Measurements from ENCODE around the gene GRAP2.

Gene GRAP2

GRCh38 chr22:39926753-39927152, 25.9 kb downstream of the GRAP2 start:
- no peak for DNase-seq

DNA sequence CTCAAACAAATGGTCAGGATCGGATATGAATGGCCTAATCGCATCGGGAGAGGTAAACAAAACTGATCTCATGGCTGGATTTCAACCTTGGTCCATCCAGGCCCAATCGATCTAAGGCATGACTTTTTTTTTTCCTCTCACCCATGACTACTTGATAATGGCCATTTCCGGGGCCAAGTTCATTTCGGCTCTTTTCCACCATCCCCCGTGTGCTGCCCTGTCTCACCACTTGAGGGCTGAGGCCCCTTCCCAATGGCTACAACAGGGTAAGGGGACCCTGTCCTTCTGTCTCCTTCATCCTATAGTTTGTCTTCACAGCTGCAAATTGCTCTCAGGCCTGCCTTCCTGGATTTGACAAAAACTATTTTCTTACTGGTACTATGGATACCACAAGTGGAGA, 26.7 kb downstream of the GRAP2 start:
- no peak for DNase-seq

DNA sequence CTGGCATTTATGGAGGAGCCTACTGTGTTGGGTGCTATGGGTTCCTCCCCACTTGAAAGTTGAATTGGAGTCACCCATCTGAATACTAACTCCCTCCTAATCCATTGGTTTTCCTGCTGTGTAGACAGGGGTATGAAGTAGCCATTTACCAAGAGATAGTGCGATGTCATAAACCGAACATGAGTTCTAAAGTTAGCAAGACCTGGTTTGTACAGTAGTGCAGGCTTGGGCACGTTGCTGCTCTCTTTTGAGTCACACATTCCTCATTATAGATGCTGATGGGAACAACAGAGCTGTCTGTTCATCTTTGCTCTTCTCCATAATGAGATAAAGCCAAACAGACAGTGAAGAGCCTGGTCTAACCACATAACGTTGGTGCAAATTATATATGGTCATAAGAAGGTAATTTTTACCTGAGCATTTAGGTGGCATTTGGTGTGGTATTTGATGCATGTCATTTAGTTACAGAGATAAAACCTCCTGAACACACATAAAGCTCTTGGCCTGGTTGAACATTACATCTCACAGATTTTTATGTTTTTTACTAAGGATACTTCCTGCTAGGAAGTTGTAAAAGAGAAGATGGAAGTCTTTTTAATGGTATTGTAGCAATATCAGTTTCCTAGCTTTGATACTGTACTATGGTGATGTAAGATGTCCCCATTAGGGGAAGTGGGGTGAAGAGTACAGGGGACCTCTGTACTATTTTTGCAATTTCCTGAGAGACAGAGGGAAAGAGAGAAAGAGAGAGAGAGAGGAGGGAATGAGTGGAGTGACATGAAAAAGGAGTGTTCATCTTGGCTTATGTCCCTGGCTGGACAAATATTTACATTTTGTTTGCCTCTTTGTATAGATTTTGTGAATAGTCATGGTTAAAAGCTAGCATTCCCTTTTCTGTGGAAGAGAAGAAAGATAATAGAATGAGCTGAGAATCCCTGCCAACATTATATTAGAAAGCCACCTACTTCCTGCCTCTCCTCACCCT, 27.9 kb downstream of the GRAP2 start:
- no peak for DNase-seq

DNA sequence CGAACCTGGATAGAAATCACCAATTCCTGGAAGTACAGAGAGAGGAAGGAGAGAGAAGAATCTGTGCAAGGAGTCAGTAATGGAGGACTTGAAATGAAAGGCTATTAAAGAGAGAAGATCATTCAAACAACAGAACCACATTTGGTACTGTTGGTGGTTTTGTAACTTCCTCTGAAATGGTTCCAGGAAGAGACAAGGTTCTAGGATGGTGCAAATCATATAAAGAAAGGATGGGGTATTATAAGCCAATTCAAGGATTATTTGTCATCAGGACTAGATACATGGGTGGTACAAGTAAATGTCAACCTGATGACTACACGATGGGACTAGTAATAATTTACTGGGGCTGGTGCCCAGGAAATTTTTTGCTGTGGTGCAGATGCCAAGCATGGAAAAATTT, 30.4 kb downstream of the GRAP2 start:
- no peak for DNase-seq

GRCh38 chr22:39932166-39932565, 31.3 kb downstream of the GRAP2 start:
- no peak for DNase-seq

DNA sequence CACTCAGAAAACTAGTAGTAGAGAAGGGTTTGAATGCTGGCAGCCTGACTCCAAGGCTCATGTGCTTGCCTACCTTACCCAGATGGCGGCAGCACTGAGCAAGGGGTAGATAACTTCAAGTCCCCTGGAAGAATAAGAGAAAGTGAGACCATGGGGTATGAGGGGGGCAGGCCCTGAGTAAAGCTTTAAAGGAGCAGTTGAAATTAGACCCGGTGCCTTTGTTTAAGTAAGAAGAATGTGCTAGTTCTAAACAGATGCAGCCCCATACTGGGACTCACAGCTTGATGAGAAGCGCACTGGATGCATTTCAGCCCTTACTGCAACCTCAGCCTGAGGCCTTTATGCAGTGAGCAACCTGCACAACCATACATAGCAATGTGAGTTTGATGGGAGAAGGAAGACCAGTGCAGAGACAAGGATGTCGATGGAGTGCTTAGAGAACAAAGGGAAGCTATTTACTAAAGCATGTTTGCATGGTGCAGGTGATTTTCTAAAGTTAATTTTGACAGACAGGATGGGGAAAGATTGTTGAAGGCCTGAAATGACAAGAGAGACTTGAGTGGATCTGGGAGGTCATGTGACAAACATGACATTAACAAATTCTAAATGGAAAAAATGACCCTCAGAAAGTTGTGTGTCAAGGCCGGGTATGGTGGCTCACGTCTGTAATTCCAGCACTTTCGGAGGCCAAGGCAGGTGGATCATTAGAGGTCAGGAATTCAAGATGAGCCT, 32.2 kb downstream of the GRAP2 start:
- DNase-seq, result peak; percentile 45 to 46

DNA sequence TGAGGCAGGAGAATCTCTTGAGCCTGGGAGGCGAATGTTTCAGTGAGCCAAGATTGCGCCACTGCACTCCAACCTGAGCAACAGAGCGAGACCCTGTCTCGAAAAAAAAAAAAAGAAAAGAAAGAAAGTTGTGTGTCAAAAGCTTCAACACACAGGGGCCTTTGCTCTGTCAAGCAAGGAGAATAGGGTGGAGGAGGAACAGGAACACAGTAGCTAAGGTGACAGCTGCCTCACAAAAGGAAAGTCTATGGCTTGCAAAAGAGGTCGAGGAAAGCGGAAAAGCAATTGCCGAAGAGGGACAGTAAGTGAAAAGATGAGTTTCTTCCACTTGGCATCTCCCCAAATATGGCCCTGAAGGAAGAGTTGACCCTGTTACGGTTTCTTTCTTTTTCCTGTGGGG, 32.9 kb downstream of the GRAP2 start:
- no peak for DNase-seq

DNA sequence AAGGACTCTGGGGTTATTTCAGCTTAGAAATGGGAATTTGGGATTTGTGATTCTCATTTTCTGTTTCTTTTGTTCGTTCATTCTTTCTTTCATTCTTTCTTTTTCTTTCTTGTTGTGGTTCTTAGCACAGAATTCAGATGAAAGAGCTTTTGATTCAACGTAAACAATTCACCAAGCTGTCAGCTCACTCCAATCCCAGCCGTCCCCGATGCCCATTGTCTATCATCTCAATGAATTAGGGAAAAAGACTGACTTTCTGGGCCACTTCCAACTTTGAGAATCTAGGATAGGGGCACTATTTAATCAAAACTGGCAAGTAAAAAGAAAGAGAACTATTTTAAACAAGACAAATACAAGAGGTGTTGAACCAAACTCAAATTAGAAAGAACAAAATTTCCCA, 34.2 kb downstream of the GRAP2 start:
- DNase-seq, result no peak

- no peak for DNase-seq
Measured at GRCh38 chr22:39935612-39936011, 34.7 kb downstream of the GRAP2 start.

GRCh38 chr22:39936523-39937145, 35.8 kb downstream of the GRAP2 start:
- no peak for DNase-seq

GRCh38 chr22:39937906-39938305, 37.0 kb downstream of the GRAP2 start:
- no peak for DNase-seq

DNA sequence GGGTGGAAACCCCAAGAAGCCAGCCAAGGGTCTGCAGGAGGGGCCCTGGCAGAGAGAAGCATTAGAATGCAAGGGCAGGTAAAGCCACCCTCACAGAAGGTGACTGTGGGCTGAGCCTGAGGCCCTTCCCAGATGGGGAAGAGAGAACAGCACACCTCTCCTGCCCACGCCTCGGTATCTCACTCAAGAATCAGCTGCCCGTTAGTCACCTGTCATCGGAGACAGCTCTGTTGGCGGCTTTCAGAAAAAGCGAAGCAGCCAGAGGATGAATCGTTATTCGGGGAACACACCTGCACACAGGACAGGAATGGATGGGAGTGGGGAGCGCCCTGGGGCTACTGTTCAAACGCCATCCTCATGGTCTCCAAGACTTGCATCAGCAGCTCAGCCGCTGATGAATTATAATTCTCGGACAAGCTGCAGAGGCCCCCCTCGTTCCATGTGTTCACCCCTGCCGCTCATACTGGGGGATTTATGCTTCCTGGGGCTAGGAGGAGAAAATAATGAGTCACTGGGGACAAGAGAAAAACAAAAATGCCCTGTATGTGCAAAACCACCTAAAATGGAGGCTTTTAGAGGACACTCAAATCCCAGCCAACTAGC, 37.7 kb downstream of the GRAP2 start:
- DNase-seq, result peak; percentile 69 to 72

DNA sequence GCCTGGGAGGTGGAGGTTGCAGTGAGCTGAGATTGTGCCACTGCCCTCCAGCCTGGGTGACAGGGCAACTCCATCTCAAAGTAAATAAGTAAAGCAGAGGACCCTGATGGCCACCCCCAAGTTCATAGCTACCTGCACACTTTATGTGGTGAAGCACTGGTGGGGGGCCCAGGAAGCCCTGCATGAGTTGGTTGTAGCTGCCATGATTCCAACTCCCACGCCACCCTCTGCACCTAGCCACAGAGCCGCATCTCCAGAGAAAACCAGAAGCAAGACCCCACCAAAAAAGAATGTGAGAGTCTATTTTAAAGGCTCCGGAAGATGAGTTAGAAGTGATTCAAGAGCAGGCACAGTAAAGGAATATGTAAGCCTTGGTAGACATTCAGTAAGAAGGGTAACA, 38.9 kb downstream of the GRAP2 start:
- no peak for DNase-seq

DNA sequence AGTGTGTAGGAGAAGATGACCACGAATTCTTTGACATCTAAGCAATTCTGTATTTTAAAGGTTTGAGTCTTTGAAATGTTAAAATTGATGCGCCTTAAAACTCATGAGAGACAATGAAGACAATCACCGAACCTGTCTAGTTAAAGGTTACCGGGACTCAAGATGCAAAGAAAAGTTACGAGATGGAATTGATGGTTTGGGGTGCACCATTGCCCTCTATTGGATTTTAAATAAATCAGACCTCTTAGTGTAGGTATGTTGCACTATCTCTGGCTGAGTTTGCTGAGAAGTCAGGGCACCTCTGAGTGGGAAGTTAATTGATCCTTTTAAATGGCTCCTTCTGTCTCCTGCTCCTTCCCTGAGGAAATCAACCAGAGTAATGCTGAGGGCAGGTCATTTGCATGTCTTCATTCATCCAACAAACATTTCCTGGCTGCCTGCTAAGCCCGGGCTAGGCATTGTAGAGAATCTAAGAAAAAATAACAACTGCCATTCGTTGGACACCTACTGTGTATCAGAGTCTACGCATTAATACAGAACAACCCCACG, 39.9 kb downstream of the GRAP2 start:
- DNase-seq, result peak; percentile 30 to 33

DNA sequence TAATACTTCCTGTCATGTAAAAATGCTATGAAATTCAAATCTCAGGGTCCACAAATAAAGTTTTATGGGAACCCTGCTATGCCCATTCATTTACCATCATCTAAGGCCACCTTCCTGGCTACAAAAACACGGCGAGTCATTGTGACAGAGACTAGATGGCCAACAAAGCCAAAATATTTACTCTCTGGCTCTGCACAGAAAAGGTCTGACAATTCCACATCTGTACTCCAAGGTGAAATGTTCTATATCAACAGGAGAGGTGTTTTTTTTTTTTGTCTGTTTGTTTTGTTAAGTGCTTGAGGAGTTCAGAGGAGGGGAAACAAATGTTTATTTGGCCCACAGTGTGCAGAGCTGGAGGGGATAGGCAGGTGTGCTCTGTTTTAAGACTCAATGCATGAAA, 40.7 kb downstream of the GRAP2 start:
- DNase-seq, result no peak

DNA sequence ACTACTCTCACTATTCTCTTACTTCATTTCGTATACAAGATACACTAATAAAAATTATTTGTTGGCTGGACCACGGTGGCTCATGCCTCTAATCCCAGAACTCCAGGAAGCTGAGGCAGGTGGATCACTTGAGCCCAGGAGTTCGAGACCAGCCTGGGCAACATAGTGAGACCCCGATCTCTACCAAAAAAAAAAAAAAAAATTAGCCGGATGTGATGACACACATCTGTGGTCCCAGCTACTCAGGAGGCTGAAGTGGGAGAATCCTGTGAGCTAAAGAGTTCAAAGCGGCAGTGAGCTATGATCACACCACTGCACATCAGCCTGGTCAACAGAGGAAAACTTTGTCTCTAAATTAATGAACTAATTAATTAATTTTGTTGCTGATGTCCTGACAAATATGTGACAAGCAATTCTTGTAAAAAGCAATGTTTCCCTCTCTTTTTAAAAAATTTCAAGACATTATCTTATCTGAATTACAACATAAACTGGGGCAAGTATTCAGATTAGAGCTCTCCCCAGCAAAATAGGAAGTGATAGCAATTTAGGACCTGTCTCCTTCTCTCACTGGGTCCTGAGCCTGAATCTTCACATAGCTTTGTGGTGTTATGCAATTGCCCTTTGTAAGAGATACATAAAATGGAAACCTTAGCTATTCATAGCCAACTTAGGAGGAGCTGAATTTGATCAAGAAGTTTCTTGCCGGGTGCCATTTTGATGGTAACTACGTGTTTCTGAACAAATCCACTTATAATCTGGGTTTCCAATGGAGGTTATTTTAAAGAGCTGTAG, 41.8 kb downstream of the GRAP2 start:
- DNase-seq, result no peak

DNA sequence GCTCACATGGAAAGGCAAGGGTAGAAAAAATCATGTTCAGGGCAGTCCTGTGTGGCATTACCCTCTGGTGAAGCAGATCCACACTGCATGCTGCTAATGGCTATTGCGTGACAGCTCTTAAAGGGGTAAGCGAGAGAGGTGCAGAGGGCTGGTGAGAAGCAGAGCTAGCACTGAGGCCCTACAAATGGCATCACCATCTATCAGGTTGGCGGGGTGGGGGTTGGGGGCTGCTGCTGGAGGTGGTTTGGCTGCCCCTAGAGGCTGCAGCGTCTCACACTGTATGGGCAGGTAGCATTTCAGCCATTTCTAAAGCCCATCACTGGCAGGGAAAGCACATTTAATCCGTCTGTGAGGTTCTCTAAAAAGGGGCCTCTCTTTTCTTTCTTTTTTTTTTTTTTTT, 42.5 kb downstream of the GRAP2 start:
- peak in 1 of 2 donors; percentile 24 for DNase-seq

DNA sequence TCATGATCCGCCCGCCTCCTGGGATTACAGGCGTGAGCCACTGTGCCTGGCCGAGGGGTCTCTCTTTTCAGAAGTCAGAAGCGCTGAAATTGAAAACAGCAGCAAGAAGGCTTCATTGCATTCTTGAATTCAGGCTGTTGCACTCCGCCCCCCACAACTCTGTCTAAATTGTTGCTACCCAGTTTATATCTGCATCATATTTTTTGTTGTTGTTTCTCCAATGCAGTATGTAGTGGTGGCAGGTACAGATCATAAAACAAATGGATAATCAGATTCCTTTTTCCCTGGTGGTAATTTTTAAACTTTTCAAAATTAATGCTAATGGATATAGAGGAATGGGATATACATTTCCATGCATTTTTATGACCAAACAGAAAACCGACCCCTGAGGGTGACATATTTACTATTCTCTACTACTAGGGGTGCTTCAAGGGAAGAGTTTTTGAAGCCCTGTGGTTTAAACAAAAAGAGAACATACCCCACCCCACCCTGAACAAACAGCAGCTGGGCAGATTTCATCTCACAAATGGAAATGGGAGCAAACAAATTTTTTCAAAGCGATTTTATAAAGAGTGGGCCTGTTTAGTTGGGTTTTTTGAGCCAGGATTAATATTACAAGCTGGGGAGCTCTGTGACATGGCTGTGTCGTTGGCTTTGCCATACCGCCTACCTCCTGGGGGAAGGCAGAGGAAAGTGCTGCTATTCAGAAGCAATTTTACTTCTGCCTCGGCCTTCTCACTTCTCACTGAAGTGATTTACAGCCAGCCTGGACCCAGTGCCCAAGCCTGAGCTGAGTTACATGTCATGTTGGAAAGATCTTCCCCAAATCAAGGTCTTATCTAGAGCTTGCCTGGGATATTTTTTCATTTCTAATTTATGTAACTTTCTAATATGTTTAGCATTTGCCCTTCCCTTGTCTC, 43.3 kb downstream of the GRAP2 start:
- DNase-seq, result no peak

GRCh38 chr22:39946126-39946502, 45.2 kb downstream of the GRAP2 start:
- DNase-seq, result no peak

- DNase-seq, result no peak
Measured at GRCh38 chr22:39946503-39947219, 45.8 kb downstream of the GRAP2 start.
